IPS-11a (cell line): ENCODE data around the gene RTL1.

ENCODE experiments used
- H3K4me3 ChIP-seq: one replicate; pipeline ENCODE4 v1.5.1; 2013; ENCODE audit warnings: low read depth, low read length, control low read depth

Gene RTL1

DNA sequence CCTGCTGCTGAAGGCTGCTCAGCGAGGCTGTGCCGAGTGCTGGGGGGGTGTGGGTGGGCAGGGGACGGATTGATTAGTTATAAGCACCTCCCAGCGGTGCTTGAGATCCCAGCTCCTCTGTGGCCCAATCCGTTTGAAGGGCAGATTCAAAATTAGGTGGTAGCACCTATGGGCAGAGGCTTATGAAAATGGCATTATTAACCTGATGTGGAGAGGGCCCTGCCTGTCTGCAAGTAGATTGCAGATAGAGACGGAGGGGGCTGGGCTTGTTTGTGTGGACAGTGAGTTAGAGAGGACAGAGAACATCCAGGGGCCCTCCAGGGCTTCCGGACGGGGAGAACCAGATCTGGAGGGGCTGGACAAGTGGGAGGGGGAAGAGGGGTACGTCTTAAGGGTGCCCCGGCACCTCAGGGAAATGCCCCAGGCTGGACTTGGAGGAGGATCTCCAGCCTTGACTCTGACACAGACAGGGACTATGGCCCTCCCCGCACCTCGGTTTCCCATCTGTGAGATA lies at the start of gene RTL1:
Gene RTL1 (minus strand): TSS at position 51 of the 514 bp plus-strand sequence. CDS start 18,934 bp downstream, outside the sequence.
- H3K4me3 ChIP-seq, result peak within 1 kb of the TSS; percentile 30

GRCh38 chr14:100950024-100950423 lies 46.5 kb upstream of the RTL1 start:
- H3K4me3 ChIP-seq, result no peak overlapping the region

GRCh38 chr14:100944052-100944451 lies 40.5 kb upstream of the RTL1 start:
- no peak overlapping the region for H3K4me3 ChIP-seq

DNA sequence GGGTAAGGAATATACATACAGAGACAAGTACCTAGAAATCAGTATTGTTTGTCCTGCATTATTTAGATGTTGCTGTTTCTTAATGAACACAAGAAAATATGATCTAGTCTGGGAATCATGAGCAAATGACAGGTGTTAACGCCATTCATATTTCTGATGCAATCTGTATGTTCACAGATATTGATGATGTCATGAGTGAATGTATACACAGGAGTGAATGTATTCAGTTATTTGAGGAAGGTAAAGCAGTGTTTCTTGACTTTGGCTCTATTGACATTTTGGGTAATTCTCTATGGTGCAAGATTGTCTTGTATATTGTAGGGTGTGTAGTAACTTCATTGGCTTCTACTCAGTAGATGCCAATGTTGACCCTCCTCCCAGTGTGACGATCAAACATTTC lies 26.7 kb upstream of the RTL1 start:
- H3K4me3 ChIP-seq, result no peak overlapping the region

DNA sequence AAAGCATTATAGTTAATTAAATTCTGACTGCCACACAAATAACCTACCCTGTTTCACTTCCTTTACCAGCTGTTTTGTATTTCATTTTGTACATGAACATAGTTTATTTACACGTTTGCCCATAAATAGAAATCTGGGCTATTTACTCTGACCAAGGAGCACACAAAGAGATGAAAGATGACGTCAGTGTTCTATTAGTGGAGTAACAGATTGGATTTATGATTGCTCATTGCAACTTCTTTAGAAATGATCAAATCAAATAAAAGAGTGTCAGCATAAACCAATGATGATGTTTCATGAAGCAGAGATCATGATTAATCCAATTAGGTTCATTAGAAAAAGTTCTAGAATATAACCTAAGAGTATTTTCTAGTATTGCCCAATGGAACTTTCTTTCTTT lies 12.0 kb upstream of the RTL1 start:
- no peak overlapping the region for H3K4me3 ChIP-seq

DNA sequence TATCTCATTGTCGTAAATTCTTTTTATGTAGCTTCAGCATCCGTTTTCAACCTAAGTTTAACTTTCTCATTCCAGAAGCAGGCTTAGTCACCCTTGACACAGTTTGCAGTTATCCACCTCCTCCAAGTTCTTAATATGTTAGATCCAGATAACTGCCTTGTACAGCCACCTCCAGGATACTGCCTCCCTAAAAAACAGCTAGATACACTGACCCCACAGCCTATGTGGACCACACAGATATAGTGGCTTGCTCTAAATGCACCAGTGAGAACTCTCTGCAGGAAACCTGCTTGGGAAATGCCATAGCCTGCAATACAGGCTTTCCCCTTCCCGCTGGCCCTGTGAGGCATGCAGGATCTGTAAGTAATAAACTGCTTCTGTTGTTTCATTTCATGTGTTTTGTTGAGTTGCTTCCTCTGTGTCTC lies 11.1 kb upstream of the RTL1 start:
- H3K4me3 ChIP-seq, result no peak overlapping the region

- H3K4me3 ChIP-seq, result no peak overlapping the region
These were observed 8.3 kb upstream of the RTL1 start for GRCh38 chr14:100911665-100912316.

- H3K4me3 ChIP-seq, result no peak overlapping the region
These were observed 7.6 kb upstream of the RTL1 start for GRCh38 chr14:100910888-100911664.

GRCh38 chr14:100909439-100909838 lies 5.9 kb upstream of the RTL1 start:
- no peak overlapping the region for H3K4me3 ChIP-seq

- no peak overlapping the region for H3K4me3 ChIP-seq
These were observed 3.7 kb upstream of the RTL1 start for GRCh38 chr14:100907240-100907639.

DNA sequence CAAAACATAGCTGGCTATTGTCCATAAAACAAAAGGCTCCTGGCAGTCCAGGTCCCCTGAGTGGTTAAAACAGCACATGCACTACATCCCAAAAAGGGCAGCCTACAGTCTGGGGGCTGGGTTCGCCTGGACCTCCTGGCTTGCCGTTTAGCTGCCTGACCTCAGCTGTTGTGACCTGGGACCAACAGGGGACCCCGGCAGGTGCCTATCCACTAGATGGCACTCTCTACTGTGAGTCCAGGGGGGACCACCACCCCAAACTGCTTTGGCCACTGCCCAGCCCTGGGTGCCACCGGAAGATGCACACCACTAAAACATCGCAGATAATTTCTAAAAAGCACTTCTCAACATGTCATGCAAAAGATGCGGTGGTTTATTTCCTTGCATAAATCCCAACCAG lies 2.9 kb upstream of the RTL1 start:
- no peak overlapping the region for H3K4me3 ChIP-seq

DNA sequence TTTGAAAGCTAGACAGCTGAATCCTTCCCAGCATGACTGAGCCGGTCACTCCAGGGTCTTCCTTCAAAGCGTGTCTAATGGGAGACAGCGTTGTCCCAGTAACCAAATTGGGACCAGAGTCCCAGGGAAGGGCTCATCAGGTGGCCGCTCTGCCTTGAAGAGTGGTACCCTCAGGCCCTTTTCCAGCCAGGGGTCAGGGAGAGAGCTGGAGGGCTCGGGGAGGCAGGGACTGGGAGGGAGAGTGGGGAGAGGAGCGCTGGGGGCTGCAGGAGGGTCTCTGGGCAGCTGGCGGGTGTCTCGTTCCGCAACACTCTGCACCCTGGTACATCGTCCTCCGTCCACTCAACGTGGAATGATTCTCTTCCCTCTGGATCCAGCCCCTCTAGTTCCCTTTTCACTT lies 1.6 kb upstream of the RTL1 start:
- peak overlapping the region; percentile 50 for H3K4me3 ChIP-seq

DNA sequence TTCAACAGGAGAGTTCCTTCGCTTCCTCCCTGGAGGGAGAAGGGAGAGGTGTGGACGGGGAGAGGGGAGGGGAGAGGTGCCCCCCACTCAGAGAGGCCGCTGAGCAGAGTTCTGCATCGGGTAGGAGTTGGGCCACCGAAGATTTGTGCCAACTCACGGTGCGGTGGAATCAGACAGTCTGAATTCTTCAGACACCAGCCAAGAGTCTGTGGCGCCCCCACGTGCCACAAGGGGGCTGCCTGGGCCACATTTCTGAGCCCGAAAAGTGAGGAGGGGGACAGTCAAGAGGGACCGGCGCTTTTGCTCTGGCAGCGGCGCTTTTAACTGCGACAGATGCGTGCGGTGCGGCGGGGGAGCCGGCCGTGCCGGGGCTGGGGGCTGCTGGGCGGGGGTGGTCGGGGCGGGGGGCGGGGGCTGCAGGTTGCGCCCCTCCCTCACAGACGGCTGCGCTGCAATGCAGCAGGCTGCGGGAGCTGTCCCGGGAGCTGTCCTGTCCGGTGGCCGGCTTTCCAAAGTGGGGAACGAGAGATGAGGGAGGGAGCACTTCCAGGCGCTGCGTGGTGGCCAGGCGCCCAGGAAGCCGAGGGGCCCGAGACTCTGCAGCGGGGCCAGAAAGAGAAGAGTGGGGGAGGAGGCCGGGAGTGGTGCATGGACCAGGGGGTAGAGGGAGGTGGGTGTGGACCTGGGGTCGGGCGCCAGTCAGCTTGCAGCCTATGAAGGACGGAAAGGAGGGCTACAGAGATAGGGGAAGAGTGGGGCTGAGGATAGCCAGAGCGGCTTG lies 975 bp upstream of the RTL1 start:
- peak overlapping the region; percentile 50 for H3K4me3 ChIP-seq

GRCh38 chr14:100903134-100903468 lies 421 bp downstream of the RTL1 start:
- no peak overlapping the region for H3K4me3 ChIP-seq

- H3K4me3 ChIP-seq, result no peak overlapping the region
These were observed 1.0 kb downstream of the RTL1 start for GRCh38 chr14:100902295-100903133.

GRCh38 chr14:100901391-100902183 lies 1.9 kb downstream of the RTL1 start:
- no peak overlapping the region for H3K4me3 ChIP-seq

DNA sequence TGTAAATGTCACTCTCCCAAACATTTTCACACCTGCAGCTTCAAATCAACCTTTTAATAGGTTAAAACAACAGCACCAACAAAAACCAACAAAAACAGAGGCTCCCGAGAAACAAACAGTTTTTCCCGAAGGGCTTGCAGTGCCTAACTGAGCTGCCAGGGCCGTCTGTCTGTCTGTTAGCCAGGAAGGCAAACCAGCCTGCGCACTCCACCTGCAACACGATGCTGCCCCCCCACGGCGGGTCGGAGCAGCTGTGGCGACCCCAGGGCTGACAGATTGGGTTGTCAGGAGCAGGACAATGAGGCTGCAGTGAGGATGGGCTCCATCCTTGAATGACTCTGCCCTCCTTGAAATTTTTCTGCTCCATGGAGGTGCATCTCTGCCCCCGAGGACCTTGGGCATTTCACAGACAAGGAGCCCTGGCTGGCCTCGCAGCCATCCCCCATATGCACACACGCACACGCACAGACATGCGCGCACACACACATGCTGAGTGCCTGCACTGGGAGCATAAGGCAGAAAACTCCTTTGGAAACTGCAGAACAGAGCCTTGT lies 2.6 kb downstream of the RTL1 start:
- H3K4me3 ChIP-seq, result peak overlapping the region; percentile 17

GRCh38 chr14:100899884-100900771 lies 3.4 kb downstream of the RTL1 start:
- H3K4me3 ChIP-seq, result peak overlapping the region; percentile 17
